Prostate gland (tissue), 2 donors: ENCODE results near the gene SLC1A1. TPM values are rescaled to one million over a fixed set of nuclear protein-coding genes. Genes with fewer than 3 reads are reported as not detected.

Experiments used
- DNase-seq: peaks from one replicate; pipeline ENCODE4 v3.0.0-alpha.2; 2019; ENCODE audit warnings: low spot score
- H3K27ac ChIP-seq, 2 donors: fragments of 200-600 bp; sonication (generic); 2 replicates each; pipeline ENCODE4 v1.5.1; 2017 to 2019
- H3K27me3 ChIP-seq: fragments of 200-600 bp; sonication (generic); replicated peaks from 2 replicates; pipeline ENCODE4 v1.5.1; 2019; ENCODE audit not compliant: insufficient read depth
- H3K36me3 ChIP-seq, 2 donors: fragments of 200-600 bp; sonication (generic); 1 replicate in 1 of 2; 2 replicates in 1 of 2; pipeline versions ENCODE4 v1.5.1 to v1.8.1; 2017 to 2019
- H3K4me1 ChIP-seq: fragments of 200-600 bp; sonication (generic); replicated peaks from 2 replicates; pipeline ENCODE4 v1.5.1; 2019
- H3K4me3 ChIP-seq, 2 donors: fragments of 200-600 bp; sonication (generic); 2 replicates each; pipeline ENCODE4 v1.5.1; 2017 to 2019
- H3K9me3 ChIP-seq: fragments of 200-600 bp; sonication (generic); 2 replicates; pipeline ENCODE4 v1.5.1; 2017
- CTCF ChIP-seq, 4 experiments: fragments of 200-600 bp in 2 of 4; fragments of 450-650 bp in 2 of 4; sonication (generic) in 2 of 4; IDR thresholded peaks; 1 replicate in 3 of 4; 2 replicates in 1 of 4; pipeline ENCODE4 v1.5.1; 2016 to 2019; ENCODE audit warnings: antibody characterized with exemption in 4 of 4, mild to moderate bottlenecking in 2 of 4, moderate library complexity in 2 of 4
- POLR2A ChIP-seq: fragments of 450-650 bp; IDR thresholded peaks from one replicate; pipeline ENCODE4 v1.6.1; 2016; ENCODE audit warnings: antibody characterized with exemption, mild to moderate bottlenecking
- POLR2AphosphoS5 ChIP-seq: sonication (generic); formaldehyde crosslinking; IDR thresholded peaks from one replicate; pipeline ENCODE4 v1.6.1; 2017; ENCODE audit warnings: antibody characterized with exemption
- WGBS: methylation state at CpG from one replicate; pipeline ENCODE4 v1.1.5; 2018; 5-methylcytosine and 5-hydroxymethylcytosine counted together
- intact Hi-C: fragments of 100-400 bp; cut with DNase I; formaldehyde crosslinking; loops from one replicate; pipeline ENCODE4 v1.14.2; 2022
- total RNA-seq, 2 donors: library from RNA; depleted of rRNA; stranded (reverse); fragments of >200 nt; gene quantifications; one replicate each; pipeline ENCODE4 v1.1.0, GENCODE V29; 2016

The SLC1A1 gene
- total RNA-seq, 2 donors from 2014 or later, result 2.9 to 13.1 TPM

- Histone ChIP-seq H3K36me3 (no peaks in the 10 kb centered on the region), H3K9me3 (no peaks in the 10 kb centered on the region), H3K4me3 (no peak overlapping the region), H3K4me1 (no peaks in the 10 kb centered on the region), H3K27me3 (no peaks in the 10 kb centered on the region), H3K27ac (no peak overlapping the region)
- WGBS, result 69% methylated on average over 8 of the region's 8 CpGs
- intact Hi-C loops, result no loop called here
- no peak for DNase-seq
- no peak for TF ChIP-seq POLR2AphosphoS5
- no peak for TF ChIP-seq POLR2A
- no peak for TF ChIP-seq CTCF (IDR thresholded peaks at IDR 0.05)
Measured at GRCh38 chr9:4559261-4560182, 69.3 kb downstream of the SLC1A1 start.

- 97% methylated on average over 2 of the region's 2 CpGs for WGBS
- H3K27me3 ChIP-seq, result no peaks in the 10 kb centered on the region
- DNase-seq, result no peak
- intact Hi-C loops, result no loop called here
- no peak overlapping the region for H3K27ac ChIP-seq
- H3K4me1 ChIP-seq, result no peaks in the 10 kb centered on the region
- H3K36me3 ChIP-seq, result no peaks in the 10 kb centered on the region
- no peak for TF ChIP-seq POLR2A
- no peak for TF ChIP-seq POLR2AphosphoS5
- TF ChIP-seq CTCF (IDR thresholded peaks at IDR 0.05), result no peak
- no peaks in the 10 kb centered on the region for H3K9me3 ChIP-seq
- H3K4me3 ChIP-seq, result no peak overlapping the region
Measured at GRCh38 chr9:4563105-4563504, 72.8 kb downstream of the SLC1A1 start.

DNA sequence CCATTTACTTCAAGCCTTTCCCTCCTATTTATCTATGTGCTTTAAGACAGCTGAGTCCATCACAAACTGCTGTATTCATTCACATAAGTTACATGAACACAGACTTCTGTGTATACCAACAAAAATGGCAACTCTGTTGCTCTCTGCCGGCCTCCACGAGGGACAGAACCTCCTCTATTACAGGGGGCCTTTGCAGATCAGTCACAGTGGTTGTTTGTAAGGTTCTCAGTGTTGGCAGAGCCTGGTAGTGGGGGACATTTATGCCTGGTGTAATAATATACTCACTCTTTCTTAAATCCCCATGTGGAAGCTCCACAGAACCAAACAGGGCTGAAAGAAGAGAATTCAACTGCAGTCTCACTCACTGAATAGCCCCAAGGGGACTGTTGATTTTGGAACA, 76.5 kb downstream of the SLC1A1 start:
- Histone ChIP-seq H3K4me3 (no peak overlapping the region), H3K36me3 (no peaks in the 10 kb centered on the region), H3K4me1 (no peaks in the 10 kb centered on the region), H3K27ac (no peak overlapping the region), H3K9me3 (no peaks in the 10 kb centered on the region), H3K27me3 (no peaks in the 10 kb centered on the region)
- WGBS, result 79% methylated on average over 2 of the region's 2 CpGs
- intact Hi-C loops, result no loop called here
- DNase-seq, result no peak
- TF ChIP-seq CTCF (IDR thresholded peaks at IDR 0.05) (no peak), POLR2A (no peak), POLR2AphosphoS5 (no peak)

GRCh38 chr9:4567601-4568000, 77.3 kb downstream of the SLC1A1 start:
- Histone ChIP-seq H3K27ac (no peak overlapping the region), H3K9me3 (no peaks in the 10 kb centered on the region), H3K4me3 (no peak overlapping the region), H3K27me3 (no peaks in the 10 kb centered on the region), H3K36me3 (no peaks in the 10 kb centered on the region), H3K4me1 (no peaks in the 10 kb centered on the region)
- intact Hi-C loops, result no loop called here
- WGBS, result 91% methylated on average over 8 of the region's 8 CpGs
- DNase-seq, result no peak
- TF ChIP-seq POLR2AphosphoS5, result no peak
- TF ChIP-seq POLR2A, result no peak
- no peak for TF ChIP-seq CTCF (IDR thresholded peaks at IDR 0.05)

DNA sequence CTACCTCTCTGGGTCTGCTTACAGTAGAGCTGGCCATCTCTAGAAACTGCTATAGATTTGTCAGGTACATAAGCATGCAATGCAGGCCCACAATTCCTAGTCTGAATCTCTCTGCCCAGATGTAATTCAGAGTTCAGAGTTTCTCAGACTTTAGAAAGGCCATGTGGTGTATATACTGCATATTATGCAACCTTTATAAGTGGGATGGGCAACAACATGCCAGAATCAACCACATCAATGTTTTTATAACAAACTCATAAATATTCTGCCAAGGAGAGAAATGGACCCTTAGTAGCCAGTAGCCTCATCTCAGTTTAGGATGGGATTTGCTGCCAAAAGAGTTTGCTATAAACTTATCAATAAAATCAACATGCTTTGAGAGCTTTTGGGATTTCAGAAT, 78.8 kb downstream of the SLC1A1 start:
- intact Hi-C loops, result no loop called here
- Histone ChIP-seq H3K4me1 (no peaks in the 10 kb centered on the region), H3K27ac (no peak overlapping the region), H3K4me3 (no peak overlapping the region), H3K36me3 (no peaks in the 10 kb centered on the region), H3K27me3 (no peaks in the 10 kb centered on the region), H3K9me3 (no peaks in the 10 kb centered on the region)
- no peak for TF ChIP-seq POLR2A
- TF ChIP-seq POLR2AphosphoS5, result no peak
- no peak for TF ChIP-seq CTCF (IDR thresholded peaks at IDR 0.05)
- no peak for DNase-seq
